RWPE1 (cell line): Measurements from ENCODE around the gene MIER1.
"Not testable (repeated sequence)": the region's sequence is repeated elsewhere in the genome, so short reads cannot be mapped to it uniquely, and the experiment has no call there.

Experiments
- CTCF ChIA-PET: fragments of 350-600 bp; sonication (Branson Sonifier 250); formaldehyde crosslinking; extraction: SDS; loops from one replicate; lab custom pipeline; 2021; lab: Yijun Ruan, JAX
- POLR2A ChIA-PET: fragments of 400-600 bp; formaldehyde crosslinking; extraction: SDS; loops from one replicate; lab custom pipeline; 2020; ENCODE audit warnings: antibody characterized with exemption; ENCODE audit not compliant: low non-redundant PET; lab: Yijun Ruan, JAX
- DNase-seq: peaks from one replicate; pipeline ENCODE4 v3.0.0; 2012; ENCODE audit warnings: low spot score
- H3K27ac ChIP-seq: fragments of 450-650 bp; 2 replicates; pipeline ENCODE4 v1.5.1; 2017
- TF ChIP-seq, protein P1 (sequence below): fragments of 450-650 bp; conservative IDR thresholded peaks from 2 replicates; pipeline ENCODE4 v1.5.1; 2017; ENCODE audit warnings: low read depth, mild to moderate bottlenecking

MIER1 gene

GRCh38 chr1:66968574-66968973 is 43.8 kb downstream of the MIER1 start:
- POLR2A ChIA-PET: no interaction called here
- TF ChIP-seq, protein P1, sequence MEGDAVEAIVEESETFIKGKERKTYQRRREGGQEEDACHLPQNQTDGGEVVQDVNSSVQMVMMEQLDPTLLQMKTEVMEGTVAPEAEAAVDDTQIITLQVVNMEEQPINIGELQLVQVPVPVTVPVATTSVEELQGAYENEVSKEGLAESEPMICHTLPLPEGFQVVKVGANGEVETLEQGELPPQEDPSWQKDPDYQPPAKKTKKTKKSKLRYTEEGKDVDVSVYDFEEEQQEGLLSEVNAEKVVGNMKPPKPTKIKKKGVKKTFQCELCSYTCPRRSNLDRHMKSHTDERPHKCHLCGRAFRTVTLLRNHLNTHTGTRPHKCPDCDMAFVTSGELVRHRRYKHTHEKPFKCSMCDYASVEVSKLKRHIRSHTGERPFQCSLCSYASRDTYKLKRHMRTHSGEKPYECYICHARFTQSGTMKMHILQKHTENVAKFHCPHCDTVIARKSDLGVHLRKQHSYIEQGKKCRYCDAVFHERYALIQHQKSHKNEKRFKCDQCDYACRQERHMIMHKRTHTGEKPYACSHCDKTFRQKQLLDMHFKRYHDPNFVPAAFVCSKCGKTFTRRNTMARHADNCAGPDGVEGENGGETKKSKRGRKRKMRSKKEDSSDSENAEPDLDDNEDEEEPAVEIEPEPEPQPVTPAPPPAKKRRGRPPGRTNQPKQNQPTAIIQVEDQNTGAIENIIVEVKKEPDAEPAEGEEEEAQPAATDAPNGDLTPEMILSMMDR: no peak
- CTCF ChIA-PET: interaction anchor here (0.6 kb wide), 1 partner anchor 639 kb away, joined by 3 read pairs; no protein-coding TSS in a partner anchor

DNA sequence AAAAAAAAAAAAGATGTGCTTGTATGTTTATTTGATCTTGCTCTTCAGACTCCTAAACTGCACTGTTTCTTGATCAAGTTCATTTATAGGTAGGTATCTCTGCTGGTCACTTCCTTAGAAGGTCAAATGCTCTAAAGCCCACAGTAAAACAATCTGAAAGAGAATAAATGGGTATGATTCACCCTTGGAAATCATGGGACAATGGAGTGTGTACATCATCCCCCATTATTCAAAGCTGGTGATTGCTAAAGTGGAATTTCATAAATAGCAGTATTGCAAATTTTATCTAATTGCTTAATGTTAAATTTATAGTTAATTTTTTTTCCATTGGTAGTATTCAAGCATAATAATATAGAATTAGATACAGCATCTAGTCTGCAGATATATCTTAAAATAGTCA is 53.4 kb downstream of the MIER1 start:
- ChIA-PET POLR2A (no interaction called here), CTCF (no interaction called here)
- no peak for DNase-seq
- TF ChIP-seq, protein P1: no peak
- H3K27ac ChIP-seq: no peak overlapping the region

More at GRCh38 chr1:66968574-66968973, 43.8 kb downstream of the MIER1 start:
- no peak for DNase-seq
- no peak overlapping the region for H3K27ac ChIP-seq

GRCh38 chr1:66979621-66980020 is 54.8 kb downstream of the MIER1 start:
- H3K27ac ChIP-seq, CTCF ChIA-PET, POLR2A ChIA-PET, DNase-seq: not testable (repeated sequence)

DNA sequence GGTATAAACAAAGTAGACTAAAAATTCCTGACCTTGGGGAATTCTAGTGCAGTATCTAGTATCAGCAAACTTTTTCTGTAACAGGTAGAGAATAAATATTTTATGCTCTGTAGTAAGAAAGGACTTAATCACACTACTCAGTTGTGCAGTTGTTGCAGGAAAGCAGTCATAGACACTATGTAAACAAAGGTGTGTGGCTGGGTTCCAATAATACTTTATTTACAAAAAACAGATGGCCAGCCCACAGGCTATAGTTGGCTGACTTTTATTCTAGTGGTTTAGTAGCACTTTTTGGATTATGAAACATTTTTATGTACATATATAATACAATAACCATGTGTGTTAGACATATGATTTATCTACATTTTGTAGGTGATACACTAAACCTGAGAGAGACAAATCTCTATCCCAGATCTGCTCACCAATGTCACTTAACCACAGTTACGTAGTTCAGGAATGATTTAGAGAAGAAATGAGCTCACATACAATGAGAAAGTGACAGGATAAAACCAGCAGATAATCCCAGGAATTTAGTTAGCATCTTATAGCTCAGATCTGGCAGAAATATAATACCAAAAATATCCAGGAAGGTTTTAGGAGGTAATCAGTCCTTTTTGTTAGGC is 56.1 kb downstream of the MIER1 start:
- CTCF ChIA-PET: no interaction called here
- POLR2A ChIA-PET: no interaction called here

GRCh38 chr1:66981679-66982078 is 56.9 kb downstream of the MIER1 start:
- H3K27ac ChIP-seq: no peak overlapping the region
- POLR2A ChIA-PET: no interaction called here
- no peak for DNase-seq
- CTCF ChIA-PET: no interaction called here
- TF ChIP-seq, protein P1: no peak

More for the DNA sequence above, 56.1 kb downstream of the MIER1 start:
- H3K27ac ChIP-seq: no peak overlapping the region
- DNase-seq: no peak
- TF ChIP-seq, protein P1: no peak

- TF ChIP-seq, protein P1: no peak
- DNase-seq: no peak
- H3K27ac ChIP-seq: no peak overlapping the region
- CTCF ChIA-PET: no interaction called here
- POLR2A ChIA-PET: no interaction called here
These were observed 57.9 kb downstream of the MIER1 start for GRCh38 chr1:66982561-66983260.

- ChIA-PET CTCF (no interaction called here), POLR2A (no interaction called here)
- TF ChIP-seq, protein P1: no peak
- no peak overlapping the region for H3K27ac ChIP-seq
- DNase-seq: no peak
These were observed 59.7 kb downstream of the MIER1 start for GRCh38 chr1:66984491-66984890.
